Panc1 (cell line): ENCODE measurements around the gene SRSF10. TPM values are rescaled to one million over a fixed set of nuclear protein-coding genes. Genes with fewer than 3 reads are reported as not detected.
A peak's percentile ranks its signal among the peaks of the same experiment; 100 is the strongest.

Experiments used
- ATAC-seq: fragments of 200-7000 bp; cut with Tn5 transposase; 2 replicates; pipeline ENCODE4 v1.9.1; 2020; ENCODE audit warnings: mild to moderate bottlenecking, moderate library complexity
- Bru-seq: library from RNA; stranded (reverse); fragments of 400-500 nt; gene quantifications from one replicate; lab custom pipeline; 2021; lab: Mats Ljungman, UMichigan
- BruChase-seq, 2 experiments: library from RNA; stranded (reverse); fragments of 400-500 nt; gene quantifications; one replicate each; lab custom pipeline; 2021; lab: Mats Ljungman, UMichigan
- BruUV-seq: library from RNA; stranded (reverse); fragments of 400-500 nt; replicated peaks from 2 replicates; lab custom pipeline; 2021; lab: Mats Ljungman, UMichigan
- CTCF ChIA-PET: fragments of 300-600 bp; sonication (Branson Sonifier 250); formaldehyde crosslinking; loops from one replicate; lab custom pipeline; 2022; ENCODE audit warnings: antibody characterized with exemption; lab: Charles Lee
- POLR2A ChIA-PET: fragments of 300-600 bp; sonication (Branson Sonifier 250); formaldehyde crosslinking; loops from one replicate; lab custom pipeline; 2022; ENCODE audit warnings: antibody characterized with exemption; lab: Charles Lee
- DNase-seq: peaks from one replicate; pipeline ENCODE4 v3.0.0-alpha.2; 2010; ENCODE audit warnings: low read depth, low spot score
- H3K27ac ChIP-seq: 2 replicates; pipeline ENCODE4 v1.5.1; 2011; ENCODE audit warnings: mild to moderate bottlenecking, low read length, inconsistent platforms
- H3K27me3 ChIP-seq: fragments of 200-500 bp; sonication (Bioruptor generic); 2 replicates; pipeline ENCODE4 v1.6.0; 2014; ENCODE audit warnings: low read length, inconsistent platforms; ENCODE audit not compliant: control insufficient read depth, insufficient read depth
- H3K36me3 ChIP-seq: fragments of 200-500 bp; sonication (Bioruptor generic); 2 replicates; pipeline ENCODE4 v1.5.1; 2014; ENCODE audit warnings: inconsistent platforms, mild to moderate bottlenecking, low read length, moderate library complexity; ENCODE audit not compliant: control insufficient read depth, insufficient read depth
- H3K4me1 ChIP-seq: 2 replicates; pipeline ENCODE4 v1.5.1; 2011; ENCODE audit warnings: inconsistent platforms, mild to moderate bottlenecking, low read length, moderate library complexity; ENCODE audit not compliant: control insufficient read depth, insufficient read depth
- H3K4me3 ChIP-seq, 2 experiments: 2 replicates each; pipeline ENCODE4 v1.5.1; 2011 to 2012; ENCODE audit warnings: low read depth in 2 of 2, low read length in 2 of 2, mild to moderate bottlenecking in 2 of 2, inconsistent platforms in 1 of 2, moderate library complexity in 1 of 2
- H3K9me3 ChIP-seq: fragments of 200-500 bp; sonication (Bioruptor generic); 2 replicates; pipeline ENCODE4 v1.5.1; 2014; ENCODE audit warnings: low read depth, mild to moderate bottlenecking, inconsistent platforms, low read length, moderate library complexity; ENCODE audit not compliant: control insufficient read depth, insufficient read depth
- CTCF ChIP-seq: fragments of 450-650 bp; IDR thresholded peaks from 2 replicates; pipeline ENCODE4 v1.5.1; 2017; ENCODE audit warnings: mild to moderate bottlenecking
- POLR2AphosphoS5 ChIP-seq: IDR thresholded peaks from 2 replicates; pipeline ENCODE4 v1.6.1; 2012; ENCODE audit warnings: mild to moderate bottlenecking, low read depth, low read length, moderate library complexity
- SIN3A ChIP-seq: IDR thresholded peaks from 2 replicates; pipeline ENCODE4 v1.6.1; 2012; ENCODE audit warnings: low read depth, mild to moderate bottlenecking, low read length, moderate library complexity, borderline replicate concordance; ENCODE audit not compliant: insufficient read depth
- TCF7L2 ChIP-seq: IDR thresholded peaks from 2 replicates; pipeline ENCODE4 v1.6.1; 2011; ENCODE audit warnings: mild to moderate bottlenecking, low read depth, low read length, inconsistent platforms
- in situ Hi-C: cut with HindIII; loops from 2 replicates; pipeline ENCODE4 v1.10.0; 2016; ENCODE audit warnings: low sequenced_read_pairs, low pct_unique_long_range_greater_than_20kb
- intact Hi-C: fragments of 100-400 bp; cut with micrococcal nuclease; formaldehyde crosslinking; loops from one replicate; pipeline ENCODE4 v1.10.0; 2022; ENCODE audit not compliant: unreplicated experiment
- long read RNA-seq: library from polyadenylated mRNA; unstranded; transcript quantifications from one replicate; pipeline ENCODE4 v2.0.0, GENCODE V29; 2021; ENCODE audit not compliant: unreplicated experiment
- polyA plus RNA-seq: library from polyadenylated mRNA; unstranded; fragments of >200 nt; gene quantifications from one replicate; pipeline ENCODE4 v1.2.1, GENCODE V29; 2012; ENCODE audit warnings: missing spikeins; ENCODE audit not compliant: insufficient read length
- total RNA-seq: library from RNA; stranded (reverse); gene quantifications from one replicate; pipeline ENCODE4 v1.2.1, GENCODE V29; 2021; ENCODE audit not compliant: unreplicated experiment
- TF ChIP-seq, protein P1 (sequence below), 2 experiments: IDR thresholded peaks; 2 replicates each; pipeline ENCODE4 v1.6.1; 2011 to 2012; ENCODE audit warnings: low read depth in 2 of 2, control low read depth in 1 of 2, low read length in 1 of 2, mild to moderate bottlenecking in 1 of 2, moderate library complexity in 1 of 2; ENCODE audit not compliant: insufficient read depth in 1 of 2

The SRSF10 gene
- total RNA-seq (137 TPM), Bru-seq, nascent RNA (percentile 99 among the genes with signal in this experiment), BruChase-seq, experiment 1, labeled RNA remaining after a 2-hour chase (percentile 99 among the genes with signal in this experiment), BruChase-seq, experiment 2, labeled RNA remaining after a 6-hour chase (percentile 98 among the genes with signal in this experiment)
- polyA plus RNA-seq: 80.1 TPM
- long read RNA-seq, transcript SRSF10-212 (3 exons, 790 nt): major isoform, 11 of 90 reads
- long read RNA-seq, partial matches to known transcripts: 18 of 90 reads
- long read RNA-seq, other reads (novel, unspliced or antisense): 58 of 90 reads

DNA sequence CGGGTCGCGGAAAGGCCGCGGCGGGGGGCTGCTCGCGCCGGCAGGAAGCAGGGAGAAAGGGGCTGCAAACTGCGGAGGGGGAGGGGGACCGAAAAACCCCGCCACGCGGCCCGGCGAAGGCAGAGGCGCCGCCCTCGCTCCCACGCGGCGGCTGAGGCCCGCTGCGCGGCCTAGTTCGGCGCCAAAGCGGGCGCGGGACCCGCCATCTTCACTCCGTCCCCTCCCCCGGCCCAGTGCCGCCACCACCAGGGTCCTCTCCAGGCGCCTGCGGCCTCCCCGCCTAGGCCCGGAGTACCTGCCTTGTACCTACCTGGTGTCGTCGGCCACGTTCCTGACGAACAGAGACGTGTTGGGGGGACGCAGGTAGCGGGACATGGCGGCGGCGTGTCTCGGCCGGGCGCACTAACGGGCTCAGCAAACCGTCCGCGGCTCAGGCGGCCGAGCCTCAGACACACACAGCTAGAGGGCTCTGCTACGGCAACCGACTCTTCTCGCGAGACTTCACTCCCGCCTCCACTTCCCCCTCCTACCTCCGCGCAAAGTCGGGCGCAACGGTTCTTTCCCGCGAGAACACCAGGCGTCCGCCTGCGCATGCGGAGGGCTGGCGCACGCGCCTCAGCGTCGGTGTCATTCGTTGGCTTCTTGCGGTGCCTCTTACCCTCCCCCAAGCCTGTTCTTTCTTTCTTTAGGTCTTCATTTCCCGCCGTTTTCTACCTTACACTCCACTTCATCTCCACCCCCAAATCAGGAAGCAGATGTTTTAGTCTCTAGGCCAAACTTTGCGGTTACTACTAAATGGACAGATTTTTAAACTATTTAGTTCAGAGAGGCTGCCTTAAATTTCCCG is at the start of gene SRSF10:
TSS of gene SRSF10 (minus strand) at position 447 of the 847 bp plus-strand sequence. CDS start at position 375, 72 bp downstream.
- intact Hi-C loops: loop anchor here (2.0 to 5.0 kb wide), 2 partner anchors 37 to 49 kb away; no protein-coding TSS in a partner anchor
- BruUV-seq: no TSS peak
- in situ Hi-C loops: no loop called here

More for the DNA sequence above, at the start of gene SRSF10:
- Histone ChIP-seq H3K27ac (peak within 1 kb of the TSS; percentile 100), H3K27me3 (no peaks in the 10 kb centered on the region), H3K4me1 (peaks cover 52% of the 10 kb centered on the region), H3K4me3 (peak within 1 kb of the TSS; percentile 70 to 91), H3K36me3 (peaks cover 33% of the 10 kb centered on the region; the same call in 1 of the 2 replicates), H3K9me3 (no peaks in the 10 kb centered on the region)
- ChIA-PET CTCF (no interaction called here), POLR2A (interaction anchor here (0.6 to 1.1 kb wide), 2 partner anchors 24 to 66 kb away, joined by 4 to 6 read pairs; no protein-coding TSS in a partner anchor)
- ATAC-seq: peak; percentile 98
- TF ChIP-seq, protein P1, sequence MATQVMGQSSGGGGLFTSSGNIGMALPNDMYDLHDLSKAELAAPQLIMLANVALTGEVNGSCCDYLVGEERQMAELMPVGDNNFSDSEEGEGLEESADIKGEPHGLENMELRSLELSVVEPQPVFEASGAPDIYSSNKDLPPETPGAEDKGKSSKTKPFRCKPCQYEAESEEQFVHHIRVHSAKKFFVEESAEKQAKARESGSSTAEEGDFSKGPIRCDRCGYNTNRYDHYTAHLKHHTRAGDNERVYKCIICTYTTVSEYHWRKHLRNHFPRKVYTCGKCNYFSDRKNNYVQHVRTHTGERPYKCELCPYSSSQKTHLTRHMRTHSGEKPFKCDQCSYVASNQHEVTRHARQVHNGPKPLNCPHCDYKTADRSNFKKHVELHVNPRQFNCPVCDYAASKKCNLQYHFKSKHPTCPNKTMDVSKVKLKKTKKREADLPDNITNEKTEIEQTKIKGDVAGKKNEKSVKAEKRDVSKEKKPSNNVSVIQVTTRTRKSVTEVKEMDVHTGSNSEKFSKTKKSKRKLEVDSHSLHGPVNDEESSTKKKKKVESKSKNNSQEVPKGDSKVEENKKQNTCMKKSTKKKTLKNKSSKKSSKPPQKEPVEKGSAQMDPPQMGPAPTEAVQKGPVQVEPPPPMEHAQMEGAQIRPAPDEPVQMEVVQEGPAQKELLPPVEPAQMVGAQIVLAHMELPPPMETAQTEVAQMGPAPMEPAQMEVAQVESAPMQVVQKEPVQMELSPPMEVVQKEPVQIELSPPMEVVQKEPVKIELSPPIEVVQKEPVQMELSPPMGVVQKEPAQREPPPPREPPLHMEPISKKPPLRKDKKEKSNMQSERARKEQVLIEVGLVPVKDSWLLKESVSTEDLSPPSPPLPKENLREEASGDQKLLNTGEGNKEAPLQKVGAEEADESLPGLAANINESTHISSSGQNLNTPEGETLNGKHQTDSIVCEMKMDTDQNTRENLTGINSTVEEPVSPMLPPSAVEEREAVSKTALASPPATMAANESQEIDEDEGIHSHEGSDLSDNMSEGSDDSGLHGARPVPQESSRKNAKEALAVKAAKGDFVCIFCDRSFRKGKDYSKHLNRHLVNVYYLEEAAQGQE (IDR thresholded peaks at IDR 0.05; ENCODE audit: insufficient read depth in 1 of 2, low read depth in 2 of 2, low read length in 1 of 2): no peak
- TF ChIP-seq SIN3A: peak; percentile 97; the same call in 1 of the 2 replicates
- TF ChIP-seq TCF7L2: peak; percentile 33; the same call in 1 of the 2 replicates
- TF ChIP-seq POLR2AphosphoS5: peak; percentile 98
- no peak; the same call in 1 of the 2 replicates for TF ChIP-seq CTCF
- DNase-seq: peak; percentile 97
